HepG2 (cell line): ENCODE results near the gene CORO7. TPM values are rescaled to one million over a fixed set of nuclear protein-coding genes. Genes with fewer than 3 reads are reported as not detected.

Experiments used
- ATAC-seq: fragments of 200-7000 bp; cut with Tn5 transposase; 3 replicates; pipeline ENCODE4 v1.9.1; 2020; ENCODE audit warnings: mild to moderate bottlenecking, moderate library complexity
- BruUV-seq: library from RNA; stranded (reverse); fragments of 400-500 nt; replicated peaks from 2 replicates; lab custom pipeline; 2021; lab: Mats Ljungman, UMichigan
- CTCF ChIA-PET: fragments of 300-600 bp; formaldehyde crosslinking; extraction: SDS; loops from one replicate; lab custom pipeline; 2021; ENCODE audit warnings: low total read pairs, inconsistent platforms, low intra/inter-chr PET ratio; lab: Yijun Ruan, JAX
- POLR2A ChIA-PET: fragments of 350-600 bp; sonication (Branson Sonifier 250); formaldehyde crosslinking; loops from one replicate; lab custom pipeline; 2020; ENCODE audit warnings: antibody characterized with exemption, inconsistent platforms; lab: Yijun Ruan, JAX
- DNase-seq: peaks from one replicate; pipeline ENCODE4 v3.0.0-alpha.2; 2015; ENCODE audit warnings: low spot score
- FAIRE-seq: peaks from 3 replicates; lab custom pipeline; 2011; peaks lifted over from hg19 to GRCh38; lab: Jason Lieb, UNC
- H2AFZ ChIP-seq: one replicate; pipeline ENCODE4 v1.6.1; 2011; ENCODE audit warnings: low read length, inconsistent platforms
- H3K27ac ChIP-seq: fragments of 300-600 bp; 3 replicates; pipeline ENCODE4 v1.8.0; 2011; ENCODE audit warnings: mixed run types, mild to moderate bottlenecking, mixed read lengths, low read length, inconsistent platforms; ENCODE audit not compliant: insufficient read depth; ENCODE audit errors: extremely low read length
- H3K27me3 ChIP-seq, 2 experiments: fragments of 200-600 bp in 1 of 2; 2 replicates in 1 of 2; 3 replicates in 1 of 2; pipeline versions ENCODE4 v1.6.0 to v1.8.0; 2011; ENCODE audit warnings: low read length in 2 of 2, mild to moderate bottlenecking in 2 of 2, moderate library complexity in 2 of 2, inconsistent platforms in 1 of 2; ENCODE audit not compliant: insufficient read depth in 2 of 2, control insufficient read depth in 1 of 2
- H3K36me3 ChIP-seq, 2 experiments: fragments of 200-600 bp in 1 of 2; replicated peaks in 1 of 2; 2 replicates in 1 of 2; 3 replicates in 1 of 2; pipeline versions ENCODE4 v1.5.1 to v1.8.0; 2011; ENCODE audit warnings: low read length in 2 of 2, inconsistent platforms in 1 of 2; ENCODE audit not compliant: insufficient read depth in 2 of 2, control insufficient read depth in 1 of 2
- H3K4me1 ChIP-seq: 2 replicates; pipeline ENCODE4 v1.5.1; 2012; ENCODE audit warnings: low read length, inconsistent platforms; ENCODE audit not compliant: insufficient read depth
- H3K4me2 ChIP-seq: 2 replicates; pipeline ENCODE4 v1.6.0; 2011; ENCODE audit warnings: low read depth, low read length, inconsistent platforms
- H3K4me3 ChIP-seq, 3 experiments: fragments of 200-600 bp in 1 of 3; sonication (generic), shearing (Covaris generic) in 1 of 3; replicated peaks in 1 of 3; 2 replicates each; pipeline ENCODE4 v1.5.1; 2011 to 2016; ENCODE audit warnings: low read length in 3 of 3, inconsistent platforms in 2 of 3, low read depth in 2 of 3, mild to moderate bottlenecking in 2 of 3, control low read depth in 1 of 3, mixed read lengths in 1 of 3; ENCODE audit not compliant: insufficient read depth in 1 of 3
- H3K79me2 ChIP-seq: one replicate; pipeline ENCODE4 v1.6.1; 2011; ENCODE audit warnings: low read length, inconsistent platforms; ENCODE audit not compliant: insufficient read depth
- H3K9ac ChIP-seq: 2 replicates; pipeline ENCODE4 v1.6.0; 2011; ENCODE audit warnings: mild to moderate bottlenecking, low read depth, low read length, inconsistent platforms; ENCODE audit not compliant: insufficient read depth
- H3K9me3 ChIP-seq: 2 replicates; pipeline ENCODE4 v1.5.1; 2012; ENCODE audit warnings: mild to moderate bottlenecking, low read length
- H4K20me1 ChIP-seq: 2 replicates; pipeline ENCODE4 v1.6.0; 2011; ENCODE audit warnings: inconsistent platforms, mild to moderate bottlenecking, low read length, moderate library complexity; ENCODE audit not compliant: insufficient read depth
- CHD4 ChIP-seq: fragments of 200-600 bp; sonication (generic); IDR thresholded peaks from 2 replicates; pipeline ENCODE4 v1.7.0; 2017; ENCODE audit warnings: mild to moderate bottlenecking, low read length, borderline replicate concordance
- FOXK1 ChIP-seq: sonication (generic); formaldehyde crosslinking; IDR thresholded peaks from 2 replicates; pipeline ENCODE4 v1.4.0; 2020; ENCODE audit warnings: low read depth, missing genetic modification reagents, borderline replicate concordance
- GLI4 ChIP-seq: sonication (generic); formaldehyde crosslinking; IDR thresholded peaks from 2 replicates; pipeline ENCODE4 v1.5.1; 2020; ENCODE audit warnings: missing genetic modification reagents, mild to moderate bottlenecking, moderate library complexity, borderline replicate concordance
- HDAC1 ChIP-seq: sonication (generic); formaldehyde crosslinking; IDR thresholded peaks from 2 replicates; pipeline ENCODE4 v1.5.1; 2020; ENCODE audit warnings: mild to moderate bottlenecking, missing genetic modification reagents
- HDAC6 ChIP-seq: fragments of 200-600 bp; sonication (generic); IDR thresholded peaks from 2 replicates; pipeline ENCODE4 v1.7.0; 2017; ENCODE audit warnings: mild to moderate bottlenecking, antibody characterized with exemption, low read length, low read depth
- HOXA7 ChIP-seq: sonication (generic); formaldehyde crosslinking; IDR thresholded peaks from 2 replicates; pipeline ENCODE4 v1.8.1; 2022; ENCODE audit warnings: mild to moderate bottlenecking, missing genetic modification reagents, moderate library complexity
- MED1 ChIP-seq: sonication (generic); formaldehyde crosslinking; IDR thresholded peaks from 2 replicates; pipeline ENCODE4 v1.4.0; 2020; ENCODE audit warnings: missing genetic modification reagents
- MED13 ChIP-seq: sonication (generic); formaldehyde crosslinking; IDR thresholded peaks from 2 replicates; pipeline ENCODE4 v1.5.0; 2020; ENCODE audit warnings: missing genetic modification reagents
- NFYB ChIP-seq: sonication (generic); formaldehyde crosslinking; IDR thresholded peaks from 2 replicates; pipeline ENCODE4 v1.4.0; 2020; ENCODE audit warnings: missing genetic modification reagents
- NR2F1 ChIP-seq, 2 experiments: fragments of 450-650 bp in 1 of 2; formaldehyde crosslinking in 1 of 2; IDR thresholded peaks; 2 replicates each; pipeline versions ENCODE4 v1.5.0 to v1.6.1; 2016 to 2020; ENCODE audit warnings: mild to moderate bottlenecking in 1 of 2, missing compliant biosample characterization in 1 of 2, missing genetic modification reagents in 1 of 2, moderate library complexity in 1 of 2
- ZFP90 ChIP-seq: sonication (generic); formaldehyde crosslinking; IDR thresholded peaks from 2 replicates; pipeline ENCODE4 v1.8.0; 2022; ENCODE audit warnings: missing genetic modification reagents, mild to moderate bottlenecking, inconsistent platforms, borderline replicate concordance
- ZNF710 ChIP-seq: sonication (generic); formaldehyde crosslinking; IDR thresholded peaks from 2 replicates; pipeline ENCODE4 v1.5.0; 2020; ENCODE audit warnings: mild to moderate bottlenecking, missing genetic modification reagents, borderline replicate concordance
- WGBS: methylation state at CpG from one replicate; pipeline ENCODE4 v1.1.6; 2017; ENCODE audit warnings: low lambda C conversion rate; 5-methylcytosine and 5-hydroxymethylcytosine counted together
- in situ Hi-C: cut with HindIII; loops from 2 replicates; pipeline ENCODE4 v1.10.0; 2017; ENCODE audit warnings: low pct_unique_long_range_greater_than_20kb; ENCODE audit not compliant: extremely low pct_ligation_motif_present
- intact Hi-C: fragments of 100-400 bp; cut with micrococcal nuclease; formaldehyde crosslinking; loops from one replicate; pipeline ENCODE4 v1.10.0; 2022; ENCODE audit not compliant: unreplicated experiment
- polyA plus RNA-seq, 8 experiments: library from polyadenylated mRNA; depleted of rRNA in 3 of 8; stranded (reverse) in 7 of 8; unstranded in 1 of 8; fragments of >200 nt; fragmentation: Illumina TruSeq in 4 of 8; extraction: Trizol in 4 of 8; gene quantifications; 2 replicates each; pipeline versions ENCODE4 v1.2.1 to v1.2.3, GENCODE V29; 2011 to 2016; ENCODE audit warnings: low read depth in 4 of 8, missing spikeins in 1 of 8, mixed read lengths in 1 of 8; ENCODE audit not compliant: insufficient read depth in 1 of 8
- total RNA-seq, 5 experiments: library from RNA; depleted of rRNA; stranded (reverse); fragments of >200 nt; fragmentation: Illumina TruSeq; extraction: Trizol; gene quantifications; 2 replicates each; pipeline ENCODE4 v1.2.3, GENCODE V29; 2016; ENCODE audit warnings: low read depth in 1 of 5
- TF ChIP-seq, protein P1 (sequence below): IDR thresholded peaks from 2 replicates; pipeline ENCODE4 v1.6.1; 2016; ENCODE audit warnings: low read depth
- TF ChIP-seq, protein P2 (sequence below): fragments of 450-650 bp; IDR thresholded peaks from 2 replicates; pipeline ENCODE4 v1.6.1; 2017; ENCODE audit warnings: mild to moderate bottlenecking
- TF ChIP-seq, protein P3 (sequence below): fragments of 450-650 bp; IDR thresholded peaks from 2 replicates; pipeline ENCODE4 v1.6.1; 2016

The CORO7 gene
- total and polyA plus RNA-seq, 2 of the 13 experiments (the other 11 are each of a cell fraction or from before 2014, with no cell fraction given) = 9.9 to 14.3 TPM

GRCh38 chr16:4442371-4442770, 26.0 kb upstream of the CORO7 start:
- Histone ChIP-seq H4K20me1 (no peaks in the 10 kb centered on the region), H3K27ac (no peak overlapping the region), H2AFZ (no peak overlapping the region), H3K4me3 (no peak overlapping the region), H3K9ac (no peak overlapping the region), H3K9me3 (no peaks in the 10 kb centered on the region), H3K27me3 (no peaks in the 10 kb centered on the region), H3K79me2 (no peaks in the 10 kb centered on the region), H3K4me1 (no peaks in the 10 kb centered on the region), H3K36me3 (peaks cover 44 to 66% of the 10 kb centered on the region in 2 experiments), H3K4me2 (no peak overlapping the region)
- no TSS peak for BruUV-seq
- ATAC-seq (no peak), FAIRE-seq (no peak), DNase-seq (no peak)
- POLR2A ChIA-PET = no interaction called here
- in situ Hi-C loops (no loop called here), intact Hi-C loops (no loop called here)
- CTCF ChIA-PET = no interaction called here
- 99% methylated on average over 5 of the region's 11 CpGs for WGBS
- no peak for TF ChIP-seq ZNF710
- no peak for TF ChIP-seq FOXK1 (CRISPR knock-in tag)
- TF ChIP-seq, protein P1, sequence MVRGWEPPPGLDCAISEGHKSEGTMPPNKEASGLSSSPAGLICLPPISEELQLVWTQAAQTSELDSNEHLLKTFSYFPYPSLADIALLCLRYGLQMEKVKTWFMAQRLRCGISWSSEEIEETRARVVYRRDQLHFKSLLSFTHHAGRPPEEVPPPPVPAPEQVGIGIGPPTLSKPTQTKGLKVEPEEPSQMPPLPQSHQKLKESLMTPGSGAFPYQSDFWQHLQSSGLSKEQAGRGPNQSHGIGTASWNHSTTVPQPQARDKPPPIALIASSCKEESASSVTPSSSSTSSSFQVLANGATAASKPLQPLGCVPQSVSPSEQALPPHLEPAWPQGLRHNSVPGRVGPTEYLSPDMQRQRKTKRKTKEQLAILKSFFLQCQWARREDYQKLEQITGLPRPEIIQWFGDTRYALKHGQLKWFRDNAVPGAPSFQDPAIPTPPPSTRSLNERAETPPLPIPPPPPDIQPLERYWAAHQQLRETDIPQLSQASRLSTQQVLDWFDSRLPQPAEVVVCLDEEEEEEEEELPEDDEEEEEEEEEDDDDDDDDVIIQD = no peak
- TF ChIP-seq, protein P2, sequence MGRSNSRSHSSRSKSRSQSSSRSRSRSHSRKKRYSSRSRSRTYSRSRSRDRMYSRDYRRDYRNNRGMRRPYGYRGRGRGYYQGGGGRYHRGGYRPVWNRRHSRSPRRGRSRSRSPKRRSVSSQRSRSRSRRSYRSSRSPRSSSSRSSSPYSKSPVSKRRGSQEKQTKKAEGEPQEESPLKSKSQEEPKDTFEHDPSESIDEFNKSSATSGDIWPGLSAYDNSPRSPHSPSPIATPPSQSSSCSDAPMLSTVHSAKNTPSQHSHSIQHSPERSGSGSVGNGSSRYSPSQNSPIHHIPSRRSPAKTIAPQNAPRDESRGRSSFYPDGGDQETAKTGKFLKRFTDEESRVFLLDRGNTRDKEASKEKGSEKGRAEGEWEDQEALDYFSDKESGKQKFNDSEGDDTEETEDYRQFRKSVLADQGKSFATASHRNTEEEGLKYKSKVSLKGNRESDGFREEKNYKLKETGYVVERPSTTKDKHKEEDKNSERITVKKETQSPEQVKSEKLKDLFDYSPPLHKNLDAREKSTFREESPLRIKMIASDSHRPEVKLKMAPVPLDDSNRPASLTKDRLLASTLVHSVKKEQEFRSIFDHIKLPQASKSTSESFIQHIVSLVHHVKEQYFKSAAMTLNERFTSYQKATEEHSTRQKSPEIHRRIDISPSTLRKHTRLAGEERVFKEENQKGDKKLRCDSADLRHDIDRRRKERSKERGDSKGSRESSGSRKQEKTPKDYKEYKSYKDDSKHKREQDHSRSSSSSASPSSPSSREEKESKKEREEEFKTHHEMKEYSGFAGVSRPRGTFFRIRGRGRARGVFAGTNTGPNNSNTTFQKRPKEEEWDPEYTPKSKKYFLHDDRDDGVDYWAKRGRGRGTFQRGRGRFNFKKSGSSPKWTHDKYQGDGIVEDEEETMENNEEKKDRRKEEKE = no peak
- TF ChIP-seq HDAC1 (CRISPR knock-in tag) = no peak
- TF ChIP-seq GLI4 (CRISPR knock-in tag) = no peak
- TF ChIP-seq CHD4 = no peak
- TF ChIP-seq, protein P3, sequence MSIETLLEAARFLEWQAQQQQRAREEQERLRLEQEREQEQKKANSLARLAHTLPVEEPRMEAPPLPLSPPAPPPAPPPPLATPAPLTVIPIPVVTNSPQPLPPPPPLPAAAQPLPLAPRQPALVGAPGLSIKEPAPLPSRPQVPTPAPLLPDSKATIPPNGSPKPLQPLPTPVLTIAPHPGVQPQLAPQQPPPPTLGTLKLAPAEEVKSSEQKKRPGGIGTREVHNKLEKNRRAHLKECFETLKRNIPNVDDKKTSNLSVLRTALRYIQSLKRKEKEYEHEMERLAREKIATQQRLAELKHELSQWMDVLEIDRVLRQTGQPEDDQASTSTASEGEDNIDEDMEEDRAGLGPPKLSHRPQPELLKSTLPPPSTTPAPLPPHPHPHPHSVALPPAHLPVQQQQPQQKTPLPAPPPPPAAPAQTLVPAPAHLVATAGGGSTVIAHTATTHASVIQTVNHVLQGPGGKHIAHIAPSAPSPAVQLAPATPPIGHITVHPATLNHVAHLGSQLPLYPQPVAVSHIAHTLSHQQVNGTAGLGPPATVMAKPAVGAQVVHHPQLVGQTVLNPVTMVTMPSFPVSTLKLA = no peak
- no peak for TF ChIP-seq ZFP90
- TF ChIP-seq NR2F1 (CRISPR knock-in tag; IDR thresholded peaks at IDR 0.05) = no peak
- TF ChIP-seq HOXA7 (CRISPR knock-in tag) = no peak
- TF ChIP-seq HDAC6 = no peak
- no peak for TF ChIP-seq MED13 (CRISPR knock-in tag)
- no peak for TF ChIP-seq MED1 (CRISPR knock-in tag)
- no peak for TF ChIP-seq NFYB (CRISPR knock-in tag)
